LNCAP (cell line): Measurements from ENCODE around the gene TAOK1.

Experiments used
- TF ChIP-seq, protein P1 (sequence below): fragments of 450-650 bp; IDR thresholded peaks from 2 replicates; pipeline ENCODE4 v1.5.1; 2017; ENCODE audit warnings: mild to moderate bottlenecking

Gene TAOK1

GRCh38 chr17:29567554-29568330 lies 177.6 kb downstream of the TAOK1 start:
- TF ChIP-seq, protein P1, sequence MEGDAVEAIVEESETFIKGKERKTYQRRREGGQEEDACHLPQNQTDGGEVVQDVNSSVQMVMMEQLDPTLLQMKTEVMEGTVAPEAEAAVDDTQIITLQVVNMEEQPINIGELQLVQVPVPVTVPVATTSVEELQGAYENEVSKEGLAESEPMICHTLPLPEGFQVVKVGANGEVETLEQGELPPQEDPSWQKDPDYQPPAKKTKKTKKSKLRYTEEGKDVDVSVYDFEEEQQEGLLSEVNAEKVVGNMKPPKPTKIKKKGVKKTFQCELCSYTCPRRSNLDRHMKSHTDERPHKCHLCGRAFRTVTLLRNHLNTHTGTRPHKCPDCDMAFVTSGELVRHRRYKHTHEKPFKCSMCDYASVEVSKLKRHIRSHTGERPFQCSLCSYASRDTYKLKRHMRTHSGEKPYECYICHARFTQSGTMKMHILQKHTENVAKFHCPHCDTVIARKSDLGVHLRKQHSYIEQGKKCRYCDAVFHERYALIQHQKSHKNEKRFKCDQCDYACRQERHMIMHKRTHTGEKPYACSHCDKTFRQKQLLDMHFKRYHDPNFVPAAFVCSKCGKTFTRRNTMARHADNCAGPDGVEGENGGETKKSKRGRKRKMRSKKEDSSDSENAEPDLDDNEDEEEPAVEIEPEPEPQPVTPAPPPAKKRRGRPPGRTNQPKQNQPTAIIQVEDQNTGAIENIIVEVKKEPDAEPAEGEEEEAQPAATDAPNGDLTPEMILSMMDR, result no peak; the same call in 1 of the 2 replicates

GRCh38 chr17:29568331-29569244 lies 178.4 kb downstream of the TAOK1 start, which contains the start of gene TP53I13:
TP53I13 (plus strand) TSS chr17:29568701; CDS start chr17:29568759, 58 bp downstream.
- TF ChIP-seq, protein P1, result no peak

DNA sequence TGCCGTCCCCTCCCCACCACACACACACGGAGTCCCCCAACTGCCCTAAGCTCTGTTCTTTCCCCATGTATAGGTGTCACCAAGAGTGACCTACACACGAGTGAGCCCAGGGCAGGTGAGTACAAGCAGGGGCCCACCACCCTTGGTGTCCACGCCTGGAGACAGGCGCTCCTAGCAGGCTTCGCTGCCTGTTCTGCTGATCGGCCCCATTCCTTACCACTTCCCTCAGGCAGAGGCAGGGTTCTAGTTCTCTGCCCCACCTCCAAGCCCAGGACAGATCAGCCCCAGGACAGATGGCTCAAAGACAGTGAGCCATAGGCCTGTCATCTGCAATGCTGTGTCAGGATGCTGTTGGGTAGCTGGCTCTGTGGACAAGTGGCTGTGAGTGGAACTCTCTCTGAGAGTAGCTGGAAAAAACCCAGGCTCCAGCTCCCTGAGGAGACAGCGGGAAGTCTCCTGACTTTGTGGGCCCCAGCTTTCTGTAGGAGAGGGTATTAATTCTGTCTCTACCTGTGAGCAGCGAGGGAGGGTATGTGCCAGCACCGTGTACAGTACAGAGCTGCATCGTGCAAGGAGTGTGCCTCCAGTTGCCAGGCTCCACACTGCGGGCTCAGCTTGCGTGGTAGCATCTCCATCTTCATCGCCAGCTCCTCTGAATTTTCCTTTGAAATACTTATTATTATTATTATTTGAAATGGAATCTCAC lies 179.2 kb downstream of the TAOK1 start:
- TF ChIP-seq, protein P1, result no peak

GRCh38 chr17:29570521-29570920 lies 180.4 kb downstream of the TAOK1 start:
- TF ChIP-seq, protein P1, result no peak

DNA sequence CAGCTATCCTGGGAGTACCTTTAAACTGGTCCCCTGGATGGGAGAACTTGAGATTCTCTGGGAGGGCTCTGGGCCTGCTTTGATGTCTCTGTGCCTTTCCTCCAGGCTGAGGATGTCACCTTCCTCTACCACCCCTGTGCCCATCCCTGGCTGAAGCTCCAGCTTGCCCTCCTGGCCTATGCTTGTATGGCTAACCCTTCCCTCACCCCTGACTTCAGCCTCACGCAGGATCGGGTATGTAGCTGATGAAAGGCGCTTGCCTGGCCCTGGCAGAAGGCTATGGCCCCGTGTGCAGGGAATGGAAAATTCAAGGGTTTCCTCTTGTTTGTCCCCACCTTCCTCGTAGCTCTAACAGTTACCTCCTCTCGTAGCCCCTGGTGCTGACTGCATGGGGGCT lies 181.3 kb downstream of the TAOK1 start:
- TF ChIP-seq, protein P1, result no peak

DNA sequence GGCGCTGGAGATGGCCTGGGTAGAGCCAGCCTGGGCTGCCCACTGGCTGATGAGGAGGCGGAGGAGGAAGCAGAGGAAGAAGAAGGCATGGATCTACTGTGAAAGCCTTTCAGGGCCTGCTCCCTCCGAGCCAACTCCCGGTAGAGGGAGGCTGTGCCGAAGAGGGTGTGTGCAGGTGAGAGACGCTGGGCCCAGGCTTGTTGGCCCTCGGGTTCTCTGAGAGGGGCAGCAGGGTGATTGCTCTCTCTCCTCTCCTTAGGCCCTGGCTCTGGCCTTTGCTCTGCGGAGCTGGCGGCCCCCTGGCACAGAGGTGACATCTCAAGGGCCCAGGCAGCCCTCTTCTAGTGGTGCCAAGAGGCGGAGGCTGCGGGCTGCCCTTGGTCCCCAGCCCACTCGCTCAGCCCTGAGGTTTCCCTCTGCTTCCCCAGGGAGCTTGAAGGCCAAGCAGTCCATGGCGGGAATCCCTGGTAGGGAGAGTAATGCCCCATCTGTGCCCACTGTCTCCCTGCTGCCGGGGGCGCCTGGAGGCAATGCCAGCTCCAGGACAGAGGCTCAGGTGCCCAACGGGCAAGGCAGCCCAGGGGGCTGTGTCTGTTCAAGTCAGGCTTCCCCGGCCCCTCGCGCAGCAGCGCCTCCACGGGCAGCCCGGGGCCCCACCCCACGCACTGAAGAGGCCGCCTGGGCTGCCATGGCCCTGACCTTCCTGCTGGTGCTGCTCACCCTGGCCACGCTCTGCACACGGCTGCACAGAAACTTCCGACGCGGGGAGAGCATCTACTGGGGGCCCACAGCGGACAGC lies 181.9 kb downstream of the TAOK1 start:
- TF ChIP-seq, protein P1, result no peak
